ENCODE results near the gene ENSA. TPM values are rescaled to one million over a fixed set of nuclear protein-coding genes. Genes with fewer than 3 reads are reported as not detected.

The ENSA gene
- total RNA-seq, 1 experiment from 2014 or later = 212 TPM

- peaks cover 58 to 92% (median 81%) of the 10 kb centered on the region in 3 experiments; a peak in 6 of 7 replicates for H3K36me3 Mint-ChIP-seq (ENCODE audit: insufficient read depth in 1 of 3, low read depth in 3 of 3)
- H2BK15ac ChIP-seq (ENCODE audit: low read depth, low read length) = no peak overlapping the region
- H2BK5ac ChIP-seq (ENCODE audit: insufficient read length, low read length) = no peak overlapping the region
- peaks cover 1% of the 10 kb centered on the region; the same call in 1 of the 2 replicates for H3K27me3 ChIP-seq (ENCODE audit: insufficient read depth, low read length)
- no peak overlapping the region for H3K4ac ChIP-seq (ENCODE audit: low read depth, low read length)
- H3K18ac ChIP-seq (ENCODE audit: insufficient read length, low read depth, low read length) = no peak overlapping the region
- H3K4me1 ChIP-seq (ENCODE audit: insufficient read depth, low read length) = no peaks in the 10 kb centered on the region
- H3T11ph ChIP-seq (ENCODE audit: low read length) = no peak overlapping the region
- H3K4me3 Mint-ChIP-seq = no peak overlapping the region
- H2AK5ac ChIP-seq (ENCODE audit: insufficient read length, low read length) = no peak overlapping the region
- no peaks in the 10 kb centered on the region for H3K79me2 ChIP-seq (ENCODE audit: insufficient read depth, low read length)
- H2BK120ac ChIP-seq (ENCODE audit: low read depth, low read length, poor library complexity, severe bottlenecking) = no peak overlapping the region
- H2BK20ac ChIP-seq (ENCODE audit: low read depth, low read length, poor library complexity, severe bottlenecking) = no peak overlapping the region
- no peak overlapping the region for H3K9ac ChIP-seq (ENCODE audit: extremely low read depth, insufficient read length, low read length)
- no peak overlapping the region for H4K91ac ChIP-seq (ENCODE audit: insufficient read length, low read depth, low read length)
- no peak overlapping the region for H2AFZ ChIP-seq (ENCODE audit: low read length)
- H4K20me1 ChIP-seq (ENCODE audit: control insufficient read depth, insufficient read depth, insufficient read length) = peaks cover 3% of the 10 kb centered on the region
- H3K9me3 Mint-ChIP-seq = no peaks in the 10 kb centered on the region
- no peak overlapping the region for H4K8ac ChIP-seq (replicated peaks; ENCODE audit: insufficient read length, low read depth, low read length)
- H2BK12ac ChIP-seq (ENCODE audit: insufficient read length, low read depth, low read length) = no peak overlapping the region
- no peaks in the 10 kb centered on the region; the same call in 1 of the 2 replicates for H3K27me3 Mint-ChIP-seq (ENCODE audit: low read depth)
- H3K27ac Mint-ChIP-seq = peak overlapping the region in 1 of 3 experiments; percentile 79; a peak in 3 of 7 replicates
- no peaks in the 10 kb centered on the region for H3K23me2 ChIP-seq (ENCODE audit: insufficient read length, low read depth, low read length, poor library complexity, severe bottlenecking)
- no peak overlapping the region for H3K14ac ChIP-seq (ENCODE audit: insufficient read depth, low read length)
- H3K9me3 ChIP-seq (ENCODE audit: control insufficient read depth, low read depth, low read length) = no peaks in the 10 kb centered on the region
- no CpG with 5 or more reads among the region's 2 CpGs for WGBS (ENCODE audit: extremely low coverage, insufficient read length, low lambda C conversion rate)
- H3K4me1 Mint-ChIP-seq = peaks cover 12 to 16% of the 10 kb centered on the region in 2 experiments
- H4K5ac ChIP-seq (ENCODE audit: insufficient read length, low read depth, low read length) = no peak overlapping the region
- no peak overlapping the region for H3K56ac ChIP-seq (ENCODE audit: insufficient read length, low read depth, low read length)
- H3K4me2 ChIP-seq (ENCODE audit: insufficient read depth, insufficient read length, low read length) = no peak overlapping the region
- peaks cover 5% of the 10 kb centered on the region for H3K79me1 ChIP-seq (ENCODE audit: insufficient read depth, low read depth, low read length, poor library complexity, severe bottlenecking)
- no peak for TF ChIP-seq CTCF (conservative IDR thresholded peaks at IDR 0.05)
- no peak overlapping the region for H3K23ac ChIP-seq (ENCODE audit: insufficient read length, low read depth, low read length)
- DNase-seq = no peak
- H3K27ac ChIP-seq (ENCODE audit: insufficient read length, low read depth, low read length) = no peak overlapping the region
These were observed 8.5 kb downstream of the ENSA start for GRCh38 chr1:150620919-150621318.
